ENCODE measurements around the gene STAB1. TPM values are rescaled to one million over a fixed set of nuclear protein-coding genes. Genes with fewer than 3 reads are reported as not detected.

The STAB1 gene
- total and polyA plus RNA-seq, 12 donors = 30.8 to 1,593 (median 466) TPM

- Histone ChIP-seq H3K9me3 (replicated peaks in 1 of 3) (no peaks in the 10 kb centered on the region), H3K4me3 (peak overlapping the region in 3 of 4 donors; percentile 49 to 92 (median 50)), H3K36me3 (replicated peaks in 1 of 2) (peaks cover 0 to 17% of the 10 kb centered on the region in 2 donors), H3K27me3 (no peaks in the 10 kb centered on the region), H3K27ac (peak overlapping the region in 4 of 5 donors; percentile 14 to 84 (median 56)), H3K4me1 (replicated peaks in 1 of 2) (peaks cover 30 to 63% of the 10 kb centered on the region in 2 donors)
- DNase-seq = peak in 6 of 7 donors; percentile 50 to 87 (median 60)
- 13 to 38% (median 33%) methylated on average over 3 to 5 of the region's 5 CpGs for WGBS, 4 donors
- intact Hi-C loops (cut with DNase I) = loop anchor here in 1 of 2 donors (5.0 to 10.0 kb wide), 2 partner anchors 60 to 152 kb away; partner anchors contain the start of genes GNL3 and PBRM1
- no peak for TF ChIP-seq CTCF (IDR thresholded peaks at IDR 0.05)
- TF ChIP-seq POLR2A (IDR thresholded peaks at IDR 0.05) = no peak
Observed at GRCh38 chr3:52532517-52532837, 37.3 kb downstream of the STAB1 start.

GRCh38 chr3:52532838-52533622, 37.9 kb downstream of the STAB1 start:
- Histone ChIP-seq H3K27ac (peak overlapping the region in 4 of 5 donors; percentile 14 to 84 (median 56)), H3K9me3 (replicated peaks in 1 of 3) (no peaks in the 10 kb centered on the region), H3K4me3 (peak overlapping the region in 3 of 4 donors; percentile 49 to 92 (median 50)), H3K4me1 (replicated peaks in 1 of 2) (peaks cover 30 to 65% of the 10 kb centered on the region in 2 donors), H3K36me3 (replicated peaks in 1 of 2) (peaks cover 0 to 12% of the 10 kb centered on the region in 2 donors), H3K27me3 (no peaks in the 10 kb centered on the region)
- intact Hi-C loops (cut with DNase I) = loop anchor here in 1 of 2 donors (5.0 to 10.0 kb wide), 2 partner anchors 61 to 152 kb away; partner anchors contain the start of genes GNL3 and PBRM1
- DNase-seq = peak in 6 of 7 donors; percentile 47 to 74 (median 53)
- WGBS, 4 donors = 0 to 2% (median 1%) methylated on average over 4 to 78 of the region's 78 CpGs
- peak in 1 of 2 donors; percentile 40 for TF ChIP-seq POLR2A (IDR thresholded peaks at IDR 0.05)
- no peak for TF ChIP-seq CTCF (IDR thresholded peaks at IDR 0.05)

GRCh38 chr3:52533623-52534280, 38.6 kb downstream of the STAB1 start, which contains the start of gene NT5DC2:
Gene NT5DC2, minus strand, starts transcription at chr3:52533857. Its CDS starts 120 bp downstream, at chr3:52533737.
- TF ChIP-seq POLR2A (IDR thresholded peaks at IDR 0.05) (no peak), CTCF (IDR thresholded peaks at IDR 0.05) (no peak)

More at GRCh38 chr3:52533623-52534280, 38.6 kb downstream of the STAB1 start, which contains the start of gene NT5DC2:
- intact Hi-C loops (cut with DNase I) = loop anchor here in 1 of 2 donors (5.0 to 10.0 kb wide), 2 partner anchors 61 to 151 kb away; partner anchors contain the start of genes GNL3 and PBRM1
- Histone ChIP-seq H3K4me3 (peak within 1 kb of the TSS in 3 of 4 donors; percentile 49 to 92 (median 50)), H3K27ac (peak within 1 kb of the TSS in 4 of 5 donors; percentile 41 to 94 (median 66)), H3K27me3 (no peaks in the 10 kb centered on the region), H3K4me1 (replicated peaks in 1 of 2) (peaks cover 35 to 70% of the 10 kb centered on the region in 2 donors), H3K9me3 (replicated peaks in 1 of 3) (no peaks in the 10 kb centered on the region), H3K36me3 (replicated peaks in 1 of 2) (peaks cover 0 to 5% of the 10 kb centered on the region in 2 donors)
- WGBS, 4 donors = 0 to 5% (median 1%) methylated on average over 13 to 91 of the region's 91 CpGs
- peak; percentile 59 to 79 (median 73) for DNase-seq
